IPS-18a (cell line): ENCODE measurements around the gene TTC3.

ENCODE experiments used
- H3K27ac ChIP-seq: one replicate; pipeline ENCODE4 v1.5.1; 2013; ENCODE audit warnings: low read length
- H3K27me3 ChIP-seq: one replicate; pipeline ENCODE4 v1.6.1; 2013; ENCODE audit warnings: mild to moderate bottlenecking, low read length; ENCODE audit not compliant: control insufficient read depth, insufficient read depth
- H3K36me3 ChIP-seq: one replicate; pipeline ENCODE4 v1.6.1; 2013; ENCODE audit warnings: low read depth, low read length; ENCODE audit not compliant: control insufficient read depth
- H3K4me1 ChIP-seq: one replicate; pipeline ENCODE4 v1.6.1; 2013; ENCODE audit warnings: low read depth, low read length; ENCODE audit not compliant: control insufficient read depth
- H3K4me3 ChIP-seq: one replicate; pipeline ENCODE4 v1.5.1; 2013; ENCODE audit warnings: low read length
- H3K9ac ChIP-seq: one replicate; pipeline ENCODE4 v1.6.1; 2013; ENCODE audit warnings: mild to moderate bottlenecking, low read length, moderate library complexity
- H3K9me3 ChIP-seq: one replicate; pipeline ENCODE4 v1.6.1; 2013; ENCODE audit warnings: low read depth, low read length; ENCODE audit not compliant: control insufficient read depth

The TTC3 gene

GRCh38 chr21:37157938-37158337, 84.9 kb downstream of the TTC3 start:
- H3K36me3 ChIP-seq: peaks cover 3% of the 10 kb centered on the region
- no peak overlapping the region for H3K27ac ChIP-seq
- no peak overlapping the region for H3K9ac ChIP-seq
- H3K27me3 ChIP-seq: no peaks in the 10 kb centered on the region
- H3K4me1 ChIP-seq: peaks cover 6% of the 10 kb centered on the region
- no peak overlapping the region for H3K4me3 ChIP-seq
- no peaks in the 10 kb centered on the region for H3K9me3 ChIP-seq

- no peaks in the 10 kb centered on the region for H3K27me3 ChIP-seq
- H3K4me1 ChIP-seq: peaks cover 6% of the 10 kb centered on the region
- peaks cover 5% of the 10 kb centered on the region for H3K36me3 ChIP-seq
These were observed 86.2 kb downstream of the TTC3 start for GRCh38 chr21:37159053-37159776.

DNA sequence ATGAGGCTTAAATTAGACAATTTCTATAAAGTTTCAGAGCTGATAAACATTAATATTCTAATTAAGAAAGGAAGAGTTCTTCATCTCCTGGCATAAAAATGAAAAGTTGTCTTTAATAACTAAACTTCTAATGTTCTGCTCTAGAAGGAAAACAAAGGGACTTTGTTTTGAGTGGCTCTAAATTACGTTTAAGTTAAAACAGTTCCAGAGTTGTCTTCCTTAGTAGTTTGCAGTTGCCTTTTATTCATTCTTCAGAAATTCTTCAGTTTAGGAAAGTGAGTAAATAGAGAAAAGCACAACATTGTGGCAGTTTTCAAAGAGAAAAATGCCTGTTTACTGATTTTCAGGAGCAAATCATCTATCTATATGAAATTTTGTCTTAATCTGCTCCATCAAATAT, 86.9 kb downstream of the TTC3 start:
- Histone ChIP-seq H3K9ac (no peak overlapping the region), H3K4me3 (no peak overlapping the region), H3K4me1 (peaks cover 6% of the 10 kb centered on the region), H3K27ac (no peak overlapping the region), H3K9me3 (no peaks in the 10 kb centered on the region), H3K27me3 (no peaks in the 10 kb centered on the region), H3K36me3 (peaks cover 5% of the 10 kb centered on the region)

More at GRCh38 chr21:37159053-37159776, 86.2 kb downstream of the TTC3 start:
- H3K27ac ChIP-seq: no peak overlapping the region
- H3K9me3 ChIP-seq: no peaks in the 10 kb centered on the region
- H3K4me3 ChIP-seq: no peak overlapping the region
- no peak overlapping the region for H3K9ac ChIP-seq

- no peak overlapping the region for H3K9ac ChIP-seq
- H3K27me3 ChIP-seq: no peaks in the 10 kb centered on the region
- H3K27ac ChIP-seq: no peak overlapping the region
- H3K9me3 ChIP-seq: no peaks in the 10 kb centered on the region
- H3K36me3 ChIP-seq: peaks cover 11% of the 10 kb centered on the region
- H3K4me3 ChIP-seq: no peak overlapping the region
- no peaks in the 10 kb centered on the region for H3K4me1 ChIP-seq
These were observed 91.7 kb downstream of the TTC3 start for GRCh38 chr21:37164742-37165141.

GRCh38 chr21:37165586-37165985, 92.5 kb downstream of the TTC3 start:
- H3K9me3 ChIP-seq: no peaks in the 10 kb centered on the region
- peaks cover 11% of the 10 kb centered on the region for H3K36me3 ChIP-seq
- H3K27me3 ChIP-seq: no peaks in the 10 kb centered on the region
- H3K4me3 ChIP-seq: no peak overlapping the region
- no peak overlapping the region for H3K27ac ChIP-seq
- H3K4me1 ChIP-seq: no peaks in the 10 kb centered on the region
- H3K9ac ChIP-seq: no peak overlapping the region

GRCh38 chr21:37166733-37167132, 93.7 kb downstream of the TTC3 start:
- Histone ChIP-seq H3K36me3 (peaks cover 11% of the 10 kb centered on the region), H3K27ac (no peak overlapping the region), H3K9me3 (no peaks in the 10 kb centered on the region), H3K27me3 (no peaks in the 10 kb centered on the region), H3K4me1 (no peaks in the 10 kb centered on the region), H3K4me3 (no peak overlapping the region), H3K9ac (no peak overlapping the region)

- H3K4me1 ChIP-seq: no peaks in the 10 kb centered on the region
These were observed 95.6 kb downstream of the TTC3 start for GRCh38 chr21:37168666-37169065.

DNA sequence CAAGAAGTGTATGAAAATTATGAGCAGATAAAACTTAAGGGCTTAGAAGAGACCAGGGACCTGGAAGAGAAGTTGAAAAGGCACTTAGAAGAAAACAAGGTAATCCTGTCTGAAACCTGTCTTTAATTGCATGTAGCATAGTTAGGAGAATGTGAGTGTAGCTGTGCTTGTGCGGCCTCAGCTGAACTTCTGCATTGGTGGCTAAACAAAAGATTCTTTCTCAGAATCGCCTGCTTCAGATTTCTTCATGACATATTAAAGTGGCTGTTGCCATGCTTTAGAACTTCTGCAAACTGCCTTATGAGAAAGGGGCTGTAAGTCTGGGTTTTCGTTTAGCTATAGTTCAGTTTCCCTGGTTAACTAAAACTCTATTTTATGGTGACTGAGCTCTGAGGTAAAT, 99.6 kb downstream of the TTC3 start:
- Histone ChIP-seq H3K4me1 (no peaks in the 10 kb centered on the region), H3K4me3 (no peak overlapping the region), H3K27ac (no peak overlapping the region), H3K9ac (no peak overlapping the region), H3K27me3 (no peaks in the 10 kb centered on the region), H3K36me3 (peaks cover 4% of the 10 kb centered on the region), H3K9me3 (no peaks in the 10 kb centered on the region)

More at GRCh38 chr21:37168666-37169065, 95.6 kb downstream of the TTC3 start:
- peaks cover 10% of the 10 kb centered on the region for H3K36me3 ChIP-seq
- no peaks in the 10 kb centered on the region for H3K9me3 ChIP-seq
- H3K9ac ChIP-seq: no peak overlapping the region
- H3K27me3 ChIP-seq: no peaks in the 10 kb centered on the region
- no peak overlapping the region for H3K4me3 ChIP-seq
- H3K27ac ChIP-seq: no peak overlapping the region

- Histone ChIP-seq H3K9ac (no peak overlapping the region), H3K9me3 (no peaks in the 10 kb centered on the region), H3K27me3 (no peaks in the 10 kb centered on the region), H3K27ac (no peak overlapping the region), H3K36me3 (peaks cover 4% of the 10 kb centered on the region), H3K4me3 (no peak overlapping the region), H3K4me1 (no peaks in the 10 kb centered on the region)
These were observed 103.7 kb downstream of the TTC3 start for GRCh38 chr21:37176716-37177115.

GRCh38 chr21:37181059-37181458, 108.0 kb downstream of the TTC3 start:
- H3K4me1 ChIP-seq: no peaks in the 10 kb centered on the region
- no peak overlapping the region for H3K9ac ChIP-seq
- H3K27me3 ChIP-seq: no peaks in the 10 kb centered on the region
- peaks cover 4% of the 10 kb centered on the region for H3K36me3 ChIP-seq
- no peak overlapping the region for H3K4me3 ChIP-seq
- no peaks in the 10 kb centered on the region for H3K9me3 ChIP-seq
- no peak overlapping the region for H3K27ac ChIP-seq

DNA sequence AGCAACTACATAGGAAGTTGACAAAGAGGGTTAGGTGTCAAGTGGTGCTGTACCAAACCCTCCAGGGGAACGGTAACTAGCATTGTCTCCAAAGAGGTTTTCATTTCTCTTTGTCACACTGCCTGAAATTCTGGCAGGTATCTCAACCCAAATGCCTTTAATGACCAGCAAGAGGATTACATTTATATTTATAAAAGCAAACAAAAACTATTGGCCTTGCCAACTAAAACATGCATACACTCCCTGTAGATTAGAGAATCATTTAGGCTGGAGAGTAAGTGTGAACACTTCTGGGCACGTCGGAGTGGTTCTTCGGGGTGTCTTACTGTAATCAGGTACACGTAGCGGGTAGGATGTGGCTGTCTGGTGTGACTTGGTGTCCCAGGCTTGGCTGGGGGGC, 109.2 kb downstream of the TTC3 start:
- Histone ChIP-seq H3K27me3 (no peaks in the 10 kb centered on the region), H3K36me3 (peaks cover 7% of the 10 kb centered on the region), H3K9ac (no peak overlapping the region), H3K9me3 (no peaks in the 10 kb centered on the region), H3K4me1 (no peaks in the 10 kb centered on the region), H3K4me3 (no peak overlapping the region), H3K27ac (no peak overlapping the region)

DNA sequence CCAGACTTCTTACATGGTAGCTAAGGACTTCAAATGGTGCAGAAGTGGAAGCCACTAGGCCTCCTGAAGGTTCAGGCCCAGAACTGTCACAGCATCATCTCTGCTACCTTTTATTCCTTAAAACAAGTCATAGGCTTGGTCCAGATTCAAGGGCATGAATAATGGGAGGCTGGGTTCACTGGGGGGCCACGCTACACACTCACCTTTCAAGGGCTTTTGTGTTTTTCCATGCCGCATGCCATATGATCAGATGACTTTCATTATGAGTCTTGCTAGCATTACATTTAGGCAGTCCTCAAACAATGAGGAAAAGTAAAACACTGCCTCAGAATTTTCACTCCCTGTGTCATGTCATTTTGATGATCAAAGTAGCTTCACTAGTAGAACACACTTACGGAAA, 110.7 kb downstream of the TTC3 start:
- Histone ChIP-seq H3K27ac (no peak overlapping the region), H3K9ac (no peak overlapping the region), H3K4me1 (no peaks in the 10 kb centered on the region), H3K4me3 (no peak overlapping the region), H3K27me3 (no peaks in the 10 kb centered on the region), H3K36me3 (peaks cover 7% of the 10 kb centered on the region), H3K9me3 (no peaks in the 10 kb centered on the region)
